H1 (cell line): ENCODE results near the gene C1orf116. TPM values are rescaled to one million over a fixed set of nuclear protein-coding genes. Genes with fewer than 3 reads are reported as not detected.

Source experiments
- CTCF ChIA-PET: fragments of 300-600 bp; sonication (Branson Sonifier 250); formaldehyde crosslinking; loops from one replicate; lab custom pipeline; 2021; ENCODE audit not compliant: partially characterized antibody; lab: Charles Lee
- POLR2A ChIA-PET: fragments of 300-600 bp; sonication (Branson Sonifier 250); formaldehyde crosslinking; loops from one replicate; lab custom pipeline; 2021; ENCODE audit warnings: inconsistent platforms; ENCODE audit not compliant: partially characterized antibody; lab: Charles Lee
- DNase-seq, 2 experiments: peaks; one replicate each; pipeline versions ENCODE4 v3.0.0 to v3.0.0-alpha.2; 2010 to 2022; ENCODE audit warnings: low spot score in 2 of 2, low read depth in 1 of 2, mixed read lengths in 1 of 2
- FAIRE-seq: peaks from 2 replicates; lab custom pipeline; 2011; peaks lifted over from hg19 to GRCh38; lab: Jason Lieb, UNC
- H2AFZ ChIP-seq: 2 replicates; pipeline ENCODE4 v1.8.1; 2012; ENCODE audit warnings: low read length, inconsistent platforms
- H2AK5ac ChIP-seq: 2 replicates; pipeline ENCODE4 v1.6.1; 2013; ENCODE audit warnings: low read depth, low read length
- H2BK120ac ChIP-seq: replicated peaks from 2 replicates; pipeline ENCODE3; 2013; ENCODE audit warnings: low read depth, low read length, inconsistent platforms
- H2BK12ac ChIP-seq: 2 replicates; pipeline ENCODE4 v1.6.1; 2013; ENCODE audit warnings: low read depth, low read length
- H2BK15ac ChIP-seq: 2 replicates; pipeline ENCODE4 v1.6.1; 2013; ENCODE audit warnings: low read length
- H2BK20ac ChIP-seq: 2 replicates; pipeline ENCODE4 v1.6.1; 2013; ENCODE audit warnings: low read length
- H2BK5ac ChIP-seq: 2 replicates; pipeline ENCODE4 v1.6.1; 2013; ENCODE audit warnings: low read depth, low read length
- H3K14ac ChIP-seq: 2 replicates; pipeline ENCODE4 v1.6.1; 2013; ENCODE audit warnings: inconsistent platforms; ENCODE audit not compliant: insufficient read length
- H3K18ac ChIP-seq: 2 replicates; pipeline ENCODE4 v1.6.1; 2013; ENCODE audit warnings: low read length; ENCODE audit errors: extremely low read depth
- H3K23ac ChIP-seq: 2 replicates; pipeline ENCODE4 v1.6.1; 2013; ENCODE audit warnings: inconsistent platforms; ENCODE audit not compliant: insufficient read length
- H3K23me2 ChIP-seq: 2 replicates; pipeline ENCODE4 v1.6.1; 2013; ENCODE audit warnings: low read depth, low read length
- H3K27ac ChIP-seq: 2 replicates; pipeline ENCODE4 v1.6.1; 2011; ENCODE audit warnings: low read depth, low read length, inconsistent platforms
- H3K27me3 ChIP-seq, 4 experiments: replicated peaks in 1 of 4; 1 replicate in 1 of 4; 2 replicates in 3 of 4; pipeline versions ENCODE4 v1.6.1 to v1.8.1; 2011 to 2013; ENCODE audit warnings: low read length in 3 of 4, mild to moderate bottlenecking in 3 of 4, inconsistent platforms in 2 of 4, mixed read lengths in 2 of 4, moderate library complexity in 1 of 4; ENCODE audit not compliant: control insufficient read depth in 3 of 4, insufficient read depth in 3 of 4; ENCODE audit errors: extremely low read depth in 1 of 4
- H3K36me3 ChIP-seq, 4 experiments: 2 replicates each; pipeline versions ENCODE4 v1.6.1 to v1.8.1; 2011 to 2013; ENCODE audit warnings: mild to moderate bottlenecking in 4 of 4, low read length in 3 of 4, moderate library complexity in 2 of 4, control low read depth in 1 of 4, inconsistent platforms in 1 of 4; ENCODE audit not compliant: insufficient read depth in 4 of 4, control insufficient read depth in 2 of 4
- H3K4ac ChIP-seq: replicated peaks from 2 replicates; pipeline ENCODE3; 2013; ENCODE audit warnings: low read length, low read depth, mixed read lengths, inconsistent platforms; ENCODE audit not compliant: insufficient read length
- H3K4me1 ChIP-seq, 4 experiments: replicated peaks in 1 of 4; 1 replicate in 1 of 4; 2 replicates in 3 of 4; pipeline versions ENCODE4 v1.6.1 to v1.8.1; 2011 to 2013; ENCODE audit warnings: low read length in 3 of 4, inconsistent platforms in 2 of 4, mixed read lengths in 1 of 4; ENCODE audit not compliant: insufficient read depth in 4 of 4, control insufficient read depth in 3 of 4
- H3K4me2 ChIP-seq, 2 experiments: 2 replicates each; pipeline versions ENCODE4 v1.6.1 to v1.8.1; 2011 to 2013; ENCODE audit warnings: low read depth in 2 of 2, low read length in 2 of 2, control low read depth in 1 of 2, inconsistent platforms in 1 of 2, mild to moderate bottlenecking in 1 of 2; ENCODE audit not compliant: insufficient read depth in 1 of 2
- H3K4me3 ChIP-seq, 4 experiments: fragments of 200-600, 300-600 bp in 1 of 4; sonication (generic), shearing (Covaris generic), sonication (Bioruptor Twin) in 1 of 4; 2 replicates each; pipeline versions ENCODE4 v1.5.1 to v1.8.1; 2011 to 2016; ENCODE audit warnings: low read length in 4 of 4, low read depth in 3 of 4, control low read depth in 2 of 4, inconsistent platforms in 2 of 4, mild to moderate bottlenecking in 2 of 4, mixed read lengths in 1 of 4, moderate library complexity in 1 of 4; ENCODE audit not compliant: insufficient read depth in 2 of 4; ENCODE audit errors: extremely low read depth in 1 of 4
- H3K56ac ChIP-seq: replicated peaks from 2 replicates; pipeline ENCODE3; 2013; ENCODE audit warnings: low read depth, mild to moderate bottlenecking, mixed read lengths, low read length, inconsistent platforms; ENCODE audit not compliant: insufficient read length
- H3K79me1 ChIP-seq: 2 replicates; pipeline ENCODE4 v1.6.1; 2013; ENCODE audit warnings: low read depth, low read length, control low read depth
- H3K79me2 ChIP-seq, 2 experiments: 2 replicates each; pipeline versions ENCODE4 v1.6.1 to v1.8.1; 2012 to 2013; ENCODE audit warnings: low read length in 2 of 2, mild to moderate bottlenecking in 2 of 2, inconsistent platforms in 1 of 2; ENCODE audit not compliant: insufficient read depth in 2 of 2, control insufficient read depth in 1 of 2
- H3K9ac ChIP-seq, 4 experiments: replicated peaks in 1 of 4; 1 replicate in 1 of 4; 2 replicates in 3 of 4; pipeline versions ENCODE4 v1.6.1 to v1.8.1; 2011 to 2013; ENCODE audit warnings: low read depth in 3 of 4, low read length in 3 of 4, control low read depth in 2 of 4, mild to moderate bottlenecking in 2 of 4, moderate library complexity in 2 of 4, inconsistent platforms in 1 of 4; ENCODE audit errors: extremely low read depth in 1 of 4
- H3K9me3 ChIP-seq, 2 experiments: 2 replicates each; pipeline versions ENCODE4 v1.6.1 to v1.8.1; 2012 to 2013; ENCODE audit warnings: mild to moderate bottlenecking in 2 of 2, moderate library complexity in 2 of 2, control low read depth in 1 of 2, inconsistent platforms in 1 of 2, low read depth in 1 of 2, low read length in 1 of 2, mixed read lengths in 1 of 2; ENCODE audit not compliant: insufficient read depth in 2 of 2
- H4K20me1 ChIP-seq, 2 experiments: replicated peaks in 1 of 2; 2 replicates each; pipeline versions ENCODE3 to v1.8.1; 2011 to 2013; ENCODE audit warnings: inconsistent platforms in 2 of 2, low read length in 2 of 2, mild to moderate bottlenecking in 1 of 2; ENCODE audit not compliant: insufficient read depth in 2 of 2, control insufficient read depth in 1 of 2
- H4K5ac ChIP-seq: 2 replicates; pipeline ENCODE4 v1.6.1; 2013; ENCODE audit warnings: low read length, low read depth, mixed read lengths, inconsistent platforms; ENCODE audit not compliant: insufficient read length
- H4K8ac ChIP-seq: 2 replicates; pipeline ENCODE4 v1.8.0; 2013; ENCODE audit warnings: mild to moderate bottlenecking, moderate library complexity, low read length, inconsistent platforms; ENCODE audit not compliant: insufficient read depth; ENCODE audit errors: extremely low read depth
- H4K91ac ChIP-seq: replicated peaks from 2 replicates; pipeline ENCODE3; 2013; ENCODE audit warnings: low read length, mixed read lengths, inconsistent platforms; ENCODE audit not compliant: insufficient read length
- KDM5A ChIP-seq: fragments of 200-600 bp; IDR thresholded peaks from 2 replicates; pipeline ENCODE4 v1.7.1; 2012; ENCODE audit warnings: mild to moderate bottlenecking, low read length, inconsistent platforms, mixed read lengths
- RAD21 ChIP-seq, 2 experiments: IDR thresholded peaks in 1 of 2; conservative IDR thresholded peaks in 1 of 2; 2 replicates each; pipeline ENCODE4 v1.6.1; 2011; ENCODE audit warnings: low read depth in 2 of 2, low read length in 2 of 2, improper control_type of control experiment in 1 of 2, inconsistent platforms in 1 of 2, mild to moderate bottlenecking in 1 of 2, moderate library complexity in 1 of 2
- TAF1 ChIP-seq: IDR thresholded peaks from 2 replicates; pipeline ENCODE4 v1.6.1; 2011; ENCODE audit warnings: mild to moderate bottlenecking, low read depth, low read length
- WGBS, 2 experiments: shearing (Covaris generic) in 1 of 2; methylation state at CpG; one replicate each; pipeline versions ENCODE4 v1.1.6 to v1.1.7; 2013 to 2015; ENCODE audit warnings: low lambda C conversion rate in 2 of 2, mixed read lengths in 2 of 2, inconsistent platforms in 1 of 2, low coverage in 1 of 2, missing lambda C conversion rate in 1 of 2; ENCODE audit not compliant: insufficient replicate concordance in 2 of 2, insufficient coverage in 1 of 2, insufficient read length in 1 of 2; ENCODE audit errors: extremely low coverage in 1 of 2, missing lambda C conversion rate in 1 of 2; 5-methylcytosine and 5-hydroxymethylcytosine counted together
- polyA plus RNA-seq, 7 experiments: library from polyadenylated mRNA; depleted of rRNA in 3 of 7; stranded (reverse) in 5 of 7; unstranded in 2 of 7; fragments of >200 nt in 5 of 7; fragments of 200-250 nt in 2 of 7; gene quantifications; 1 replicate in 5 of 7; 2 replicates in 1 of 7; 4 replicates in 1 of 7; pipeline versions ENCODE4 v1.2.1 to v1.2.3, GENCODE V29; 2011 to 2013; ENCODE audit warnings: missing spikeins in 2 of 7, mixed read lengths in 2 of 7
- total RNA-seq: library from RNA; stranded (reverse); fragmentation: NEBNext Ultra II Directional; extraction: Animal tissue kit (Norgen Biotek cat#: 25700); gene quantifications from 2 replicates; pipeline ENCODE4 v1.2.1, GENCODE V29; 2021
- TF ChIP-seq, protein P1 (sequence below), 3 experiments: IDR thresholded peaks; 1 replicate in 2 of 3; 2 replicates in 1 of 3; pipeline versions ENCODE4 v1.5.1 to v1.6.1; 2011; ENCODE audit warnings: low read length in 3 of 3, mild to moderate bottlenecking in 3 of 3, inconsistent platforms in 2 of 3, low read depth in 1 of 3, moderate library complexity in 1 of 3; ENCODE audit not compliant: insufficient read depth in 1 of 3; ENCODE audit errors: control extremely low read depth in 1 of 3

Gene C1orf116
- total and polyA plus RNA-seq, 2 of the 8 experiments (the other 6 are each of a cell fraction or from before 2014, with no cell fraction given): 2.2 to 3.9 TPM

DNA sequence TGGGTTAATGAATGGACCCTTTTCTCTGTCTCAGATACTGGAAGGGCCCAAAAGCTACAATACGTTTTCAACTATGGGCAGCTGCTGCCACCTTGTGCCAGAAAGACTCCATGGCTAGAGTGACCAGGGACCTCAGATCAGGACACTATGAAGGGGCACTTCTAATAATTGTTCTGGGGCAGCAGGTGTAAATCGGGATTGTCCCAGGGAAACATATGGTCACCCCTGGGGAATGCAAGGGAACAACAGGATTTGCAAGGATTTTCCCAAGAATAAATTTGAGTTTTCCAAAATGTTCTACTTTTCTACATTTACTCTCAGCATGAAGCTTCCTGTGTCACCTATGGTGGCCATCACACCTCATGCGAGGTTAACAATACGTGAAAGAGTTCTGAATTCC lies 50.3 kb downstream of the C1orf116 start:
- no peaks in the 10 kb centered on the region for H3K79me1 ChIP-seq
- ChIA-PET CTCF (interaction anchor here (0.6 to 8.9 kb wide), 64 partner anchors 9 to 957 kb away, joined by 3 to 188 read pairs (median 4); partner anchors contain the start of genes FCAMR, FCMR, IL20 and IL24), POLR2A (no interaction called here)
- no peak overlapping the region for H3K4ac ChIP-seq
- H3K27ac ChIP-seq: no peak overlapping the region
- no peaks in the 10 kb centered on the region; a peak in 1 of 7 replicates for H3K27me3 ChIP-seq
- WGBS, 2 experiments: 48% methylated on average over 4 of the region's 4 CpGs; no CpG with 5 or more reads in 1 of the 2 experiments
- no peak overlapping the region for H3K56ac ChIP-seq
- H3K4me3 ChIP-seq: no peak overlapping the region
- no peaks in the 10 kb centered on the region for H3K36me3 ChIP-seq
- no peak overlapping the region for H2AFZ ChIP-seq
- FAIRE-seq (no peak), DNase-seq (peak in 1 of 2 experiments; percentile 65)
- H4K8ac ChIP-seq: no peak overlapping the region
- no peak overlapping the region for H3K18ac ChIP-seq
- H3K4me1 ChIP-seq: peaks cover 4 to 15% (median 8%) of the 10 kb centered on the region in 4 experiments
- H2BK12ac ChIP-seq: no peak overlapping the region
- no peaks in the 10 kb centered on the region for H4K20me1 ChIP-seq
- no peak overlapping the region for H3K23ac ChIP-seq
- TF ChIP-seq, protein P1, sequence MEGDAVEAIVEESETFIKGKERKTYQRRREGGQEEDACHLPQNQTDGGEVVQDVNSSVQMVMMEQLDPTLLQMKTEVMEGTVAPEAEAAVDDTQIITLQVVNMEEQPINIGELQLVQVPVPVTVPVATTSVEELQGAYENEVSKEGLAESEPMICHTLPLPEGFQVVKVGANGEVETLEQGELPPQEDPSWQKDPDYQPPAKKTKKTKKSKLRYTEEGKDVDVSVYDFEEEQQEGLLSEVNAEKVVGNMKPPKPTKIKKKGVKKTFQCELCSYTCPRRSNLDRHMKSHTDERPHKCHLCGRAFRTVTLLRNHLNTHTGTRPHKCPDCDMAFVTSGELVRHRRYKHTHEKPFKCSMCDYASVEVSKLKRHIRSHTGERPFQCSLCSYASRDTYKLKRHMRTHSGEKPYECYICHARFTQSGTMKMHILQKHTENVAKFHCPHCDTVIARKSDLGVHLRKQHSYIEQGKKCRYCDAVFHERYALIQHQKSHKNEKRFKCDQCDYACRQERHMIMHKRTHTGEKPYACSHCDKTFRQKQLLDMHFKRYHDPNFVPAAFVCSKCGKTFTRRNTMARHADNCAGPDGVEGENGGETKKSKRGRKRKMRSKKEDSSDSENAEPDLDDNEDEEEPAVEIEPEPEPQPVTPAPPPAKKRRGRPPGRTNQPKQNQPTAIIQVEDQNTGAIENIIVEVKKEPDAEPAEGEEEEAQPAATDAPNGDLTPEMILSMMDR (IDR thresholded peaks at IDR 0.05; ENCODE audit: control extremely low read depth in 1 of 3, insufficient read depth in 1 of 3, low read depth in 1 of 3, low read length in 3 of 3): peak; percentile 49 to 86 (median 76)
- no peak for TF ChIP-seq TAF1
- 0 out of 2 replicates have a peak, but pooled peaks have one; percentile 24 for TF ChIP-seq KDM5A
- TF ChIP-seq RAD21 (IDR thresholded peaks at IDR 0.05 in 1 of 2, conservative IDR thresholded peaks at IDR 0.05 in 1 of 2; ENCODE audit: low read depth in 2 of 2, low read length in 2 of 2): peak; percentile 88 to 92
- TF ChIP-seq, all 59 proteins: peak for 3
- Histone ChIP-seq H3K9me3 (no peaks in the 10 kb centered on the region), H2AK5ac (no peak overlapping the region), H2BK15ac (no peak overlapping the region), H4K5ac (no peak overlapping the region), H3K4me2 (no peak overlapping the region), H3K79me2 (no peaks in the 10 kb centered on the region), H2BK5ac (no peak overlapping the region), H2BK20ac (no peak overlapping the region), H4K91ac (no peak overlapping the region), H3K14ac (no peak overlapping the region), H2BK120ac (no peak overlapping the region), H3K9ac (no peak overlapping the region), H3K23me2 (no peaks in the 10 kb centered on the region; the same call in 1 of the 2 replicates)
